Kidney capillary endothelial cell (primary cell): ENCODE measurements around the gene NOS1AP.
"Not testable (repeated sequence)": the region's sequence is repeated elsewhere in the genome, so short reads cannot be mapped to it uniquely, and the experiment has no call there.

Experiments
- DNase-seq: peaks from one replicate; pipeline ENCODE4 v3.0.0-alpha.2; 2018; ENCODE audit warnings: low spot score

Gene NOS1AP

DNA sequence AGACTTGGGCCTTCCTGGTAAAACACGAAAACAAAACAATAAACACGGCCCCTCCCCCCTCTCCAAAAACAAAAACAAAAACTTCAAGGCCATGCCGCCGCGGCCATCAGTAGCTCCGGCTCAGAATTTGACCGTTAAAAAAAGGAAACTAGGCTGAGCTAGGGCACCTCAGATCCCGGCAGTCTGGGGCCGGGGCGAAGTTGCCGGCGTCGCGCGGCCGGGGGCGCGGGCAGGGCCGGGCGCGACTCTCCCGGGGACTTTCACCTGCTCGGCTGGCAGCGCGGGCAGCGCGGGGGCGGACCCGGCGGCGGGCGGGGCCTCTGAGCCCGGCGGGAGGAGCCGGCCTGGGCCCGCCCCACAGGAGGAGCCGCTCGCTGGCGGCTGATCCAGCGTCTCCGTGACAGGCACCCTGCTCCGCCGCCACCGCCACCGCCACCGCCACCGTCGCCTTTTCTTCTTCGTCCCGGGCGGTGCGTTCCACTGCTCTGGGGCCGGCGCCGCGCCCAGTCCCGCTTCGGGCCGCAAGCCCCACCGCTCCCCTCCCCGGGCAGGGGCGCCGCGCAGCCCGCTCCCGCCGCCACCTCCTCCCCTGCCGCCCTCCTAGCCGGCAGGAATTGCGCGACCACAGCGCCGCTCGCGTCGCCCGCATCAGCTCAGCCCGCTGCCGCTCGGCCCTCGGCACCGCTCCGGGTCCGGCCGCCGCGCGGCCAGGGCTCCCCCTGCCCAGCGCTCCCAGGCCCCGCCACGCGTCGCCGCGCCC is at the start of gene NOS1AP:
TSS of gene NOS1AP (plus strand) at position 358 of the 760 bp plus-strand sequence. CDS start 487 bp downstream, outside the sequence.
- peak; percentile 65 for DNase-seq

DNA sequence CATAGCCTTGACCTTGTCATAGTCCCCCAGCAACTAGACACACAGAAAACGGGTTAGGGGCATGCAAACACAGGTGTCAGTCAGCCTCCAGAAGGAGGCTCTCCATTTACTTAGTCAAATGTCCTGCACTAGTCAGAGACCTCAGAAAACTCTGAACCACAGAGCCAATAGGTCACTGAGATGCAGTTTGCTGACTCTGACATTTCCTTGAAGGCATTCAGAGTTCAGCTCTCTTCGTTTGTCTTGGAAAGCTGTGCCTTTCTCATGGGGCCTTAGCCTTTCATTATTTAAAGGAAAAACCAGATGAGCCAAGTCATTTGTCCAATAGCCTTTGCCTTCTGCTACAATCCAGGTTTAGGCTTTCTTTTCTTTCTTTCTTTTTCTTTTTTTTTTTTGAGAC is 49.3 kb upstream of the NOS1AP start:
- DNase-seq, result no peak

DNA sequence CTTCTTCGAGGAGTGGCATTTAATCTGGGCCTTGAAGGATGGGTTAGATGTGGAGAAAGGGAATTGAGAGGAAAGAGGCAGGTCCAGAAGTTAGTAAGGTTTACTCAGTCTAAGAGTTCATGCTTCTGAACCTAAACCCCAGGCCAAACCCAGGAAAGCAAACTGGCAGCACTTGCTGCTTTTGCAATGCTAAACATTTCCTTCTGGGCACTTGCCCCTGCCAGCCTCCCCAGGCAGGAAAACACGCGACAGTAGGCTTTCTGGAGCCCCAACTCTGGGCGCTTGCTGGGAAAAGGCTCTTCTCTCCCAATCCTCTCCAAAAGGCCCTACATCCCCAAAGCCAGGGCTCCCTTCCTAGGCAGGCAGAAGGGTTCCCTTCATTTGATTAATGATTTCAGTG is 48.4 kb upstream of the NOS1AP start:
- no peak for DNase-seq

DNA sequence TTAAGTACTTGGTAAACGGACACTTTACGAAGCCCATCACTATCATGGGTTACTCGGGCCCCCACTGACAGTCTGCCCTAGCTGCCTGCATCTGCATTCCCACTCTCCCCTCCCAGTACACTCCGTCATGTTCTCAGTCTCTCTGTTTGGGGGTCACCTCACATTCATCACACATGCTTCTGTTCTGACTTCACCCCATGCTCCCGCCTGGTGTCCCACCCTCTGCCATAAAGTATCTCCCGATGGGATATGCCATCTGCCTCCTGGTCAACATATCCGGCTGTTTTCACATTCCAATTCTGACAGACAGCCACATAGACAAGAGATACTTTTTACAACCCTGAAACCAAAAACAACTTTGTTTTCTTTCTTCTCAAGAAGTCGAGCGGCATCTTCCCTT is 46.9 kb upstream of the NOS1AP start:
- no peak for DNase-seq

DNA sequence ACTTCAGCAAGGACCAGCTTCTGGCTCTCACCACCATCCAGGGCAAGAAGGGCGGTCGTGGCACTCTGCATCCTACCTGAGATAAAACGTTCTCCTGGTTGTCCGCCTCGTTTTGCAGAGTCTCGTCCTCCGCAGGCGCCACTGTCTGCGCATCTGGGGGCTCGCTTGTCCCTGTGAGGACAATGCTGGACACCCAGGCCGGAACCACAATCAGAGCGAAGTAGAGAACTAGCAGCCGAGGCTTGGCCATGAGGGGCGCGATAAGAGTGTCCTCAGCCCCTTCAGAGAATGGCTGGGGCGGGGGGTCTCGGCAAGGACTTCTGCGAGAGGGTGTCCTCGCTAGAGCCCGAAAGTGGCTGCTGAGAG is 46.3 kb upstream of the NOS1AP start:
- no peak for DNase-seq

DNA sequence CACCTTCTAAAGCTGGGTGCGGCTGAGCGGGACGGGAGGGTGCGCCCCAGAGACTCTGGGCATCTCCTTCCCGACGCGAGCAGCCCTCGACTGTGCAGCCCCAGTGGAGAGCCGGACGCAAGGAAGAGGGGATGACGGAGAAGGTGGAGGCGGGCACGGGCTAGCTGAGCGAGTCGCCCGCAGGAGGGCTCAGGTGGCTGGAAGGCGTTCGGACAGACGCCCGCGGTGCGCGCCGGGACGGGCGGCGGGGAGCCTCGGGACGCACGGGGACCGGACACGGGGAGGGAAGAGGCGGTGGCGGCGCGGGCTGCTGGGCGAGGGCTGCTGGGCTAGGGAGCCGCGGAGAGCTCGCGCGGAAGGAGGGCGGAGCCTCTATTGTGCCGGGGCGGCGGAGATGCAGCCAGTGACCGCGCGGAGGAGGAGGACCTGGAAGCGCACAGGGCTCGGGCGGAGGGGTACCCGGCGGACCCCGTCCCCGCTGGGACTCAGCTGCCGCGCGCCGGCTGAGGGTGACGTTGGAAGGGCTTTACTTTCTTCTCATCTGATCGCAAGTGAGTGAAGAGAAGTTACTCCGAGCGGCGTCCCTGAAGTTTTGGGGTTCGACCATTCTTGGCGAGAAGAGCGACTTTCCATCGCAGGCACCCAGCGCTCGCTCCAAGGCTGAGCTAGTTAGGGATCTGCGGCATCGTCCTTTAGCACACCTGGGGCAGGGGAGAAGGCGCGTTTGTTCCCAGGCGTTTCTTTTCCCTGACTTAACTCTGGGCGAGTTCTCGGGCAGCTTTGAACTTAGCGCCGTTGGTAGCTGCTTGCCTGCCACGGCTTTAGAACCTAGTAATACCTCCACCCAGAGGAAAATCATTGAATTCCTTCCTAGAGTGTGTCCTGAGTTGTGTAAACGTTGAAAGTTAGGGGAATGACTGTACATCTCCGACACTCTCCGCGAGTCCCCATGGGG is 45.7 kb upstream of the NOS1AP start, which contains the start of gene OLFML2B:
TSS of gene OLFML2B (minus strand) at position 323 of the 955 bp plus-strand sequence. CDS start 439 bp downstream, outside the sequence.
- peak; percentile 35 for DNase-seq

DNA sequence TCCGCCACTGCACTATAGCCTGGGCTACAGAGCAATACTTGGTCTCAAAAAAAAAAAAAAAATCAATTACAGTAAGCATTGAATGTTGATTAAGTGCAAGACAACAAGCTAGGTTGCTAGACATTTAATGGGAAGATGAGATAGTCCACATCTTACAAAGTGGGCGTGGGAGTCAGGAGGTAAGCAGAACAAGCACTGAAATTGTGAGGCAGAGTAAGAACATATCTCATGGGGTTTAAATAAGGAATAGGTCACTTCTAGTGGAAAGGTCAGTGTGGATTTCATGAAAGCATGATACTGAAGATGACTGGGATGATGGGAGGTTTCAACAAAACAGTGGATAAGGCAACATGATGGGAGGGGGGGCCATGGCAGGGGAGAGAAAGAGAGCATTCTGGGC is 44.0 kb upstream of the NOS1AP start:
- no peak for DNase-seq

DNA sequence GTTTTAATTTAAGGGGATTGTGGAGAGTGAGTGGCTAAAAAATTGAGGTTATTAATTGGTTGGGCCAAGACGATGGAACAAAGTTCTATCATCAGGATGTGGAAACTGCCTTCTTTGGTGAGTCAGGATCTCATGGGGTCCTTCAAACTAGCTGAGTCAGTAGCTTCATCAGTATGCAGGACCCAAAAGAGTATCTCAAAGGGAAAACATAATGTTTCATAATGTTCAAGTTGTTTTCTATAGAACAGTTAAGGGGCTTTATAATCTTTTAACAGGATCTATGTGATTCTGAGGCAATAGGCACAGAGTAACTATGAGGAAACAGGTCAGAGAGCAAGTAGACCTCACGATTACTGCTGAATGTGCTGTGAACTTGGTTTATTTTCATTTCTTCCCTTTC is 42.6 kb upstream of the NOS1AP start:
- DNase-seq, result no peak

DNA sequence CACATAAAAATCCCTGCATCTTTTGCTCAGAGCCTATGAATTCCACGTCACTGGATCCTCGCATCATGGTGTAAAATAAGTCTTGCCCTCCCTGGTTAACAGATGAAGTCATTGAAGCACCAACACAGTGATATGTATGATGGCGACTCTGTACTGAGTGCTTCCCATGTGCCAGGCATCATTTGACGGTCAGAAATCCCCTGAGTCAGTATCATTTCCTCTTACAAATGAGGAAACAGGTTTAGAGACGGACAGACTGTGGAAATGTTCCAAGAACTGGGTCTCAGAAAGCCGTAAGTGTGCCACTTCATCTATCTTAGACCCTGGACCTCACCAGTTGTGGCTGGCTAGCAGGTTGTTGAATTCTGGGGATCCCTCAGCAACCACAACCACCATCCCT is 40.8 kb upstream of the NOS1AP start:
- DNase-seq, result no peak

DNA sequence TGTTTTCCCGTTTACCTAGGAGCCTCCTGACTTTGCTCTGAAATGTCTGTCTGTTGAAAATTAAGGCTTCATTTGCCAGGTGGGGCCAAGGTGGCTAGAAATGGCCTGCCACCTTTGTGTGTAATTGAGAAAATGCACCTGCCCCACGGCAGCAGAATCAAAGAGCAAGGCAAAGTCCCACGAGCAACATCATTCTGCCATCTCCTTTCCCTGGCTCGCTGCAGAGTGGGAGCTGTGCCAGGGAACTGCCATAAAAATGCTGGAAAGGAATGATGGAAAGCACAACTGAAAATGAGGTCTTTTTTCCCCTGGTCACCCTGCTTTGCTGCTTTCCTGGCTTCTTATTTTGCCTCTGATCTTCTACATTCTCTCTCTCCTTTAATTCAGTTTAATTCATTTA is 40.3 kb upstream of the NOS1AP start:
- DNase-seq, result no peak

DNA sequence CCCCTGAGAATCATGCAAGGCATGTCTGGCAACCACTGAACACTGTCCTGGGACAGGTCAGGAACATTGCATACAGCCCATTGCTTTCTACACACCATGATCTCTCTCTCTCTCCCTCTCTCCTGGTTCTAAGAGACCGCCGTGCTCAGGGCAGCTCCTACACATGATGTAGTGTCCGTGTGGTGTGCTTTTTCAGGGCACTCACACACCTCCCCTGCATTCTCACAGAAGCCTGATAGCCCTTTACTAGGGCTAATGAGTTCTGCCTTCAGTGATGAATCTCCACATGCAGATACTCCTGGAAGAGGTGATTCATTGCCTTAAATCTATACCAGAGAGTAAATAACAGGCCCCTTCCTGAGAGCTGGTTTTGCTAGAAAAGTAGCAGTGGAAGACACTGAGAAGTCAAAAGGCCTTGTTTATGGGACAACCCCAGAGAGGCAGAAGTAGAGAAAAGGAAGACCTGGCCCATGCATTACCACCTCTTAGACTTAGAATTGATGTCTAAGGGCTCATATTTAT is 38.7 kb upstream of the NOS1AP start:
- no peak for DNase-seq

DNA sequence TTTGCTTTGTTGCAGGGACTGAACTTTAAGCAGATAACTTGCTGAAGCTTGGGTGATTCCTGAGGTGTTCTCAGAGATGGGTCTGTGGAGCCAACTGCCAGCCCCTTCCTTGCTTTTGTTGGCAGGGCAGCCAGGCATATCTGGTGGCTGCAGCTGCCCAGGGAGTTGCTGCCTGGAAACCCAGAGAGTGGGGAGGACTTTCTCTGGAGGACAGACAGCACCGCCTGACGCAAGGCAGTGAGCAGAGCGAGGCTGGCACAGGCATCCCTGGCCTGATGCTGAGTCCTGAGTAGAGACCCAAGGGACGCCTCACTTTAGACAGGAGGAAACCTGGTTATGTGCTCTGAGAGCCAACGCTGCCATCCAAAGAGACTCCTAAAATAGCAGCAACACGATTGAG is 36.1 kb upstream of the NOS1AP start:
- no peak for DNase-seq

DNA sequence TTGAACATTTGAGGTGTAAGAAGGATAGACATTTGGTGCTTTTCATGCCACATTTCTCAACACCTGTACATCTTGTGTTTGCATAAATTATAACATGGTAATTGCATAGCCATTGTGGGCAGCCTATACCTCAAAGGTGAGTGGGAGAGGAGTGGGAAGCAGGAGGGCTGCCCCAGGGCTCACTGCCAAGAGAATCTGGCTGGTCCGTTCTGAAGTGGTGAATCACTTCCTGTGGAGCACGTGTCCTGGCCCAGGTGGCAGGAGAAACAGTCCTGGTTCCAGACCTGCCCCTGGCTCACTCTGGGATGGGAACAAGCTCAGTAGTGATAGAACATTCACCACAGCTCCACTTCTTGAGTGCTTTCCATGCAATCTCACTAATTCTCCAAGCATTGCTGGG is 34.2 kb upstream of the NOS1AP start:
- DNase-seq, result no peak

DNA sequence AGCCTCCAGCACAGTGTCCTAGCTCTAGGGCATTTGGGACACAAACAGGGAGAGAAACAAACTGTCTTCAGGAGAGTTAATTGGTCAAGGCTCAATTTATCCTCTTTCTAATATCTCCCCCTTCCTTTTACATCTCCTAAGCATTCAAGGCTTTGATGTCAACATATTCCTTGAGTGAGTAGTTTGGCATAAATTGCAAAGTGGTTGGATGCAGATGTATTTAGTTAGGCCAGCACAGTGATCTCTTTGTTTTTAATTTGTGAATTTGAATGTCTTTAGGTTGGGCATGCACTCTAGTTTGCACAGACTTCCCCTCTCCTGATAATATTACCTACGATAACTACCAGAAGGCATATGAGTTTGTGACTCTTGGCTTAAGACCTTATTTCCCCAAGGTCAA is 33.3 kb upstream of the NOS1AP start:
- DNase-seq, result no peak

DNA sequence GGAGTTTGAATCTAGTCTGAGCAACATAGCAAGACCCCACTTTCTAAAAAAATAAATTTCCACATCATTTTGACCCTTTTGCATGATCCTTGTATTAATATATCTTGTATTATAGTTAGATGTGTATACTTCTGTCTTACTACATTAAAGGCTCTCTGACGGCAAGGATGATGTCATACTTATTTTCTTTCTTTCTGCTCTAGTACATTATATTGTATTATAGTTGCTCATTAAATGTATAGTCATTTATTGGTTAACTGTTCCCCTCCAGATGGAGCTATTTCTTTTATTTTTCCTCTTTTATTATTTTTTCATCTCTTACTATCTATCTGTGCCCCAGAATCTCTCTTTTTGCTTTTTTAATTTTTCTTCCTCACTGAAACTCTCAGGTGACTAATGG is 30.9 kb upstream of the NOS1AP start:
- no peak for DNase-seq

DNA sequence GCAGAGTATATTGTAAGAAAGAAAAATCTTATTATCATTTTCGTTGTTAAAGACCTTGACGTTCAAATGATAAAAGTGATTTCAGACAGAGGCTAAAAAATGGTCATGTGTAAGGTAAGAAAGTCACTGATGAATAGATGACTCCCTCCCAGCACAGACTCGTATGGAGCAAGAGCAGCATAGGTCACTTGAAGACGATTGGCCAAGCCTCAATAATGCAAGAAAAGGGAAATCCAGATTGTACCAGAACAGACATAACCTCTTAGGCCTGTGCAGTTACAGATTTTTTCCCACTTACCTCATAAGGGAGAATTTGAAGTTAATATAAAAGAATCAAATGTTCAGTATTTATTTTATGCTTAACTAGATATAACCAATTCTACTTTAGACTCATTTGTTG is 29.5 kb upstream of the NOS1AP start:
- DNase-seq, result no peak

DNA sequence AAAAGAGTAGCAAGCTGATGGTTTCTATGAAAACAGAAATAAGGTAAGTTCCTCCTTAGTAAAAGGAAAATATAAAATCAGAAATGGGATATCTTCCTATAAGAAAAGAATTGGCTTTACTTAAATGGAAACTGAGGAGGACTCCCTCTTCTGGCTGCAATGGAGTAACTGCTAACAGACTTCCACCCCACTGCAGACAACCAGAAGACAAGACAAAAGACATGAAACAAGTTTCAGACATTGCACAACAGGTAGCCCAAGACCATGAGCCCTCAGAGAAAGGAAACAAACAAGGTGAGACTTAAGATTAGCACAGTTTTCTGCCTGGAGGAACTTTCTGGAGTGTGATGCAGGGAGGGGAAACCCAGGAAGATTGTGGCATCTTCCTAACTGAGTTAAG is 28.8 kb upstream of the NOS1AP start:
- DNase-seq, result no peak

DNA sequence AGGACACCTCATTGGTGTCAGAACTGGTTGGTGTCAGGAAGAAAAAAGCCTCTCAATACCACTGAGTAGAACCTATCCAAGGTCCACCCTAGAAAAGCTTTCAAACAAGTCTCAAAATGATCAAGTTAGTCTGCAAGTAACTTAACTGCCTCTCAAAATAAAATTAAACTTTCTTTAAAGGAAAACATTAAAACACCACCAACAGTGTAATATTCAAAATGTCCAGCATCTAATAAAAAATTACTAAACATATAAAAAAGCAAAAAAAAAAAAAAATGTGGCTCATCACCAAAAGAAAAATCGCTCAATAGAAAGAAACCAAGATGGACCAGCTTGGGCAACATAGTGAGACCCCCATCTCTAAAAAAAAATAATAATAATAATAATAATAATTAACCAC is 27.1 kb upstream of the NOS1AP start:
- no peak for DNase-seq

DNA sequence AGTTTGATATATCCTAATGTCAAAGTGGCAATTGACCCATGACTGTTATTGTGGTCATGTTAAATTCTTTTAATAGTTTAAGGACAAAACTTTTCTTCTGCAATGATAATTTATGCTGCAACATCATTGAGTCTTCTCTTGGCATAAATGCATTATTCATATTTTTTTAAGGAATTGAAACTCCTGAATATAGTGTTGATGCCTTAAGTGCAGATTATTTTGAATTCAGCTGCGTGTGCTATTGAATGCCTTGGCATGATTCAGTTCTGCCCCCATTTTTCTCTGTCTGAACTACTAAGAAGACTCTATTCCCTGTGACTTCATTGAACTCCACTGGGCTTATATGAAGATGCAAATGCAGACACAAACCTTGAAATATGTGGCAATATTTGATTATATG is 22.6 kb upstream of the NOS1AP start:
- DNase-seq, result no peak

DNA sequence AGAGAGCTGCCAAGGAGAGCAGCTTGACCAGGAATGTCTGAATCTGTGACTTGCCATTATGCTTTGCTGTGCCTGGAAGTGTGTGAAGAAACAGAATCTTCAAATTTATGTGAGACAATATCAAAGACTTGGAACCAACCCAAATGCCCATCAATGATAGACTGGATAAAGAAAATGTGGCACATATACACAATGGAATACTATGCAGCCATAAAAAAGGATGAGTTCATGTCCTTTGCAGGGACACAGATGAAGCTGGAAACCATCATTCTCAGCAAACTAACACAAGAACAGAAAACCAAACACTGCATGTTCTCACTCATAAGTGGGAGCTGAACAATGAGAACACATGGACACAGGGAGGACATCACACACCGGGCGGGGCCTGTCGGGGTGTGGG is 15.5 kb upstream of the NOS1AP start:
- not testable (repeated sequence) for DNase-seq

DNA sequence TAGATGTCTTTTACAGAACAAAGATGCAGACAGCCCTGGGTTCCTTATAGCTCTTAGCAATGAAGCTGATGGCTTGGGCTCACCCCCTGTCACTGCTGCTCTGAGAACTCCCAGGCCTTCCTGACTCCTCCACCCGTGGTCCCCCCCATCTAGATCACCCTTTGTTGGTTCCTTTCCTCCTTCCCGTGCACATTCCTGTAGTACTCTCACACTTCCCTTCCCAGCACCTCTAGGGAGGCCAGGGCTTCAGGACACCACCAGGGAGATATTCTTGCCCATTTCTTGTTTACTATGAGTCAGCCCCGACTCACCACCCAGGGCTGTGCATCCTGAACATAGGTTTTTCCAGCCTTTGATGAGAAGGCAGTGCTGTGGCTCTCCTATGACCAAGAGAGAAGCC is 14.4 kb upstream of the NOS1AP start:
- DNase-seq, result peak; percentile 93

DNA sequence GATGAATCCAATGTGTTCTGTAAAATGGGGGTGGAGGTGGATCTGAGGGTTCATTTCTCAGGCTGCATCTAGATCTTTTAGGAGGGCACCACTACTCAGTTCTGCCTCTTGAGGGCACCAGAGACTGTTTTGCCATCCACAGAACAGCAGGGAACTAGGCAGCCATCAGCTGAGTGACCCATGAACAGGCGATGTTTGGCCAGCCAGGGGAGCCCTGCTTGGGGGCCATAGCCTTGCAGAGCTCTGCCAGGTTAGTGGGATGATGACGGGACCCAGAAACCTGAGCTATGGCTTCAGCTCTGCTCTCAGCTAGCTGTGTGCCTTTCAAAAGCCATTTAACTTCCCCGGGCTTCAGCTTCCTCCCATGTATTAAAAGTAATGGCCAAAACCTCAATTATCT is 13.4 kb upstream of the NOS1AP start:
- DNase-seq, result peak; percentile 75

DNA sequence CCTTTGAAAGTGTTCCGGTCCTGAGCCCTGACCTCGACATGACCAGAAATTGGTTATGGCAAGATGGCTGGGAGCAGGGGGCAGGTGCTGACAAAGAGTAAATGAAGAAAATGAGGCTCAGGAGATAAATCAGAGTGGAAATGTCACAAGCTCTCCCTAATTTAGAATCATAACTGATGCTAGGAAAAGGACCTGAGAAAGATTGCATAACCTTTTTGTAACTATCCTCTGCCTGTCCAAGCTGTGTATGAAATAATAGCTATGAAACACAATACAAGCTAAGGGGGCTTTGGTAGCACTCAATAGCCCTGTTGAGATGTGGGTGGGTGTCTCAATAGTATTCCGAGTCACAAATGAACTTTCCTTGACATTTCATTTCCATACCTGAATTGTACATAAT is 12.9 kb upstream of the NOS1AP start:
- DNase-seq, result no peak
